ENCODE measurements around the gene SULT1A3.

DNA sequence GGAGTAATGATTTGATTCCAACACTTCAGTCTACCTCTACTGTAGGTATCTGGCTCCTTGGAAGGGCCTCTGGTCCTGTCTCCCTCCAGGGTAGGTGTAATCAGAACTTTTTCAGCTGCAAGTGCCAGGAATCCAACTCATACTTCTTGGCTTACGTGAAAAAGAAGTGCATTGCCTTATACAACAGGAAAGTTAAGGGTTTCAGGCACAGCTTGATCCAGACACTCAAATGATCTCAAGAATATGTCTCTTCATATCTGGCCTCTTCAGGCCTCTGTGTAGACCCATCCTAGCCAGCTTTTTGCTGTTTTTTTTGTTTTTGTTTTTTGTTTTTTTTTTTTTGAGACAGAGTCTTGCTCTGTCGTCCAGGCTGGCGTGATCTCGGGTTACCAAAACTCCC lies 19.9 kb upstream of the SULT1A3 start:
- TF ChIP-seq, protein P1, sequence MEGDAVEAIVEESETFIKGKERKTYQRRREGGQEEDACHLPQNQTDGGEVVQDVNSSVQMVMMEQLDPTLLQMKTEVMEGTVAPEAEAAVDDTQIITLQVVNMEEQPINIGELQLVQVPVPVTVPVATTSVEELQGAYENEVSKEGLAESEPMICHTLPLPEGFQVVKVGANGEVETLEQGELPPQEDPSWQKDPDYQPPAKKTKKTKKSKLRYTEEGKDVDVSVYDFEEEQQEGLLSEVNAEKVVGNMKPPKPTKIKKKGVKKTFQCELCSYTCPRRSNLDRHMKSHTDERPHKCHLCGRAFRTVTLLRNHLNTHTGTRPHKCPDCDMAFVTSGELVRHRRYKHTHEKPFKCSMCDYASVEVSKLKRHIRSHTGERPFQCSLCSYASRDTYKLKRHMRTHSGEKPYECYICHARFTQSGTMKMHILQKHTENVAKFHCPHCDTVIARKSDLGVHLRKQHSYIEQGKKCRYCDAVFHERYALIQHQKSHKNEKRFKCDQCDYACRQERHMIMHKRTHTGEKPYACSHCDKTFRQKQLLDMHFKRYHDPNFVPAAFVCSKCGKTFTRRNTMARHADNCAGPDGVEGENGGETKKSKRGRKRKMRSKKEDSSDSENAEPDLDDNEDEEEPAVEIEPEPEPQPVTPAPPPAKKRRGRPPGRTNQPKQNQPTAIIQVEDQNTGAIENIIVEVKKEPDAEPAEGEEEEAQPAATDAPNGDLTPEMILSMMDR (IDR thresholded peaks at IDR 0.05; ENCODE audit: insufficient read depth, low read length), result no peak
- no peak for TF ChIP-seq POLR2AphosphoS5 (IDR thresholded peaks at IDR 0.05; ENCODE audit: low read depth)
- TF ChIP-seq, protein P2, sequence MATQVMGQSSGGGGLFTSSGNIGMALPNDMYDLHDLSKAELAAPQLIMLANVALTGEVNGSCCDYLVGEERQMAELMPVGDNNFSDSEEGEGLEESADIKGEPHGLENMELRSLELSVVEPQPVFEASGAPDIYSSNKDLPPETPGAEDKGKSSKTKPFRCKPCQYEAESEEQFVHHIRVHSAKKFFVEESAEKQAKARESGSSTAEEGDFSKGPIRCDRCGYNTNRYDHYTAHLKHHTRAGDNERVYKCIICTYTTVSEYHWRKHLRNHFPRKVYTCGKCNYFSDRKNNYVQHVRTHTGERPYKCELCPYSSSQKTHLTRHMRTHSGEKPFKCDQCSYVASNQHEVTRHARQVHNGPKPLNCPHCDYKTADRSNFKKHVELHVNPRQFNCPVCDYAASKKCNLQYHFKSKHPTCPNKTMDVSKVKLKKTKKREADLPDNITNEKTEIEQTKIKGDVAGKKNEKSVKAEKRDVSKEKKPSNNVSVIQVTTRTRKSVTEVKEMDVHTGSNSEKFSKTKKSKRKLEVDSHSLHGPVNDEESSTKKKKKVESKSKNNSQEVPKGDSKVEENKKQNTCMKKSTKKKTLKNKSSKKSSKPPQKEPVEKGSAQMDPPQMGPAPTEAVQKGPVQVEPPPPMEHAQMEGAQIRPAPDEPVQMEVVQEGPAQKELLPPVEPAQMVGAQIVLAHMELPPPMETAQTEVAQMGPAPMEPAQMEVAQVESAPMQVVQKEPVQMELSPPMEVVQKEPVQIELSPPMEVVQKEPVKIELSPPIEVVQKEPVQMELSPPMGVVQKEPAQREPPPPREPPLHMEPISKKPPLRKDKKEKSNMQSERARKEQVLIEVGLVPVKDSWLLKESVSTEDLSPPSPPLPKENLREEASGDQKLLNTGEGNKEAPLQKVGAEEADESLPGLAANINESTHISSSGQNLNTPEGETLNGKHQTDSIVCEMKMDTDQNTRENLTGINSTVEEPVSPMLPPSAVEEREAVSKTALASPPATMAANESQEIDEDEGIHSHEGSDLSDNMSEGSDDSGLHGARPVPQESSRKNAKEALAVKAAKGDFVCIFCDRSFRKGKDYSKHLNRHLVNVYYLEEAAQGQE (IDR thresholded peaks at IDR 0.05; ENCODE audit: insufficient replicate concordance, low read depth), result no peak
